Stimulated activated naive CD8-positive, alpha-beta T cell treated with anti-CD3 and anti-CD28 coated beads, Interleukin-15, amount 100 ng/mL, for 72 hours (primary cell): Measurements from ENCODE around the gene ANKRD63.

Experiments
- ATAC-seq: fragments of 150-1000 bp; cut with Tn5 transposase; 2 replicates; pipeline ENCODE4 v1.10.0; 2021; ENCODE audit warnings: mild to moderate bottlenecking, moderate library complexity
- DNase-seq, 2 donors: peaks; one replicate each; pipeline ENCODE4 v3.0.0; 2021 to 2022
- H3K27ac Mint-ChIP-seq, 2 donors: one replicate each; pipeline ENCODE4 v1.8.0; 2022; ENCODE audit warnings: mild to moderate bottlenecking in 2 of 2, mixed read lengths in 2 of 2, moderate library complexity in 2 of 2
- H3K27me3 Mint-ChIP-seq: one replicate; pipeline ENCODE4 v1.8.0; 2022; ENCODE audit warnings: mixed read lengths
- H3K4me1 Mint-ChIP-seq: one replicate; pipeline ENCODE4 v1.8.0; 2022; ENCODE audit warnings: mild to moderate bottlenecking, mixed read lengths
- H3K4me3 Mint-ChIP-seq, 2 donors: one replicate each; pipeline ENCODE4 v1.8.0; 2022; ENCODE audit warnings: mild to moderate bottlenecking in 2 of 2, mixed read lengths in 2 of 2, moderate library complexity in 1 of 2
- H3K9me3 Mint-ChIP-seq, 2 donors: one replicate each; pipeline ENCODE4 v1.8.0; 2022; ENCODE audit warnings: mixed read lengths in 2 of 2

ANKRD63 gene, protein sequence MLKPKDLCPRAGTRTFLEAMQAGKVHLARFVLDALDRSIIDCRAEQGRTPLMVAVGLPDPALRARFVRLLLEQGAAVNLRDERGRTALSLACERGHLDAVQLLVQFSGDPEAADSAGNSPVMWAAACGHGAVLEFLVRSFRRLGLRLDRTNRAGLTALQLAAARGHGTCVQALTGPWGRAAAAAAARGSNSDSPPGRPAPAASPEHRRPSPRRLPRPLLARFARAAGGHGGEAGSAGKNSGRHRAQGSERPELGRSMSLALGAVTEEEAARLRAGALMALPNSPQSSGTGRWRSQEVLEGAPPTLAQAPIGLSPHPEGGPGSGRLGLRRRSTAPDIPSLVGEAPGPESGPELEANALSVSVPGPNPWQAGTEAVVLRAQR

DNA sequence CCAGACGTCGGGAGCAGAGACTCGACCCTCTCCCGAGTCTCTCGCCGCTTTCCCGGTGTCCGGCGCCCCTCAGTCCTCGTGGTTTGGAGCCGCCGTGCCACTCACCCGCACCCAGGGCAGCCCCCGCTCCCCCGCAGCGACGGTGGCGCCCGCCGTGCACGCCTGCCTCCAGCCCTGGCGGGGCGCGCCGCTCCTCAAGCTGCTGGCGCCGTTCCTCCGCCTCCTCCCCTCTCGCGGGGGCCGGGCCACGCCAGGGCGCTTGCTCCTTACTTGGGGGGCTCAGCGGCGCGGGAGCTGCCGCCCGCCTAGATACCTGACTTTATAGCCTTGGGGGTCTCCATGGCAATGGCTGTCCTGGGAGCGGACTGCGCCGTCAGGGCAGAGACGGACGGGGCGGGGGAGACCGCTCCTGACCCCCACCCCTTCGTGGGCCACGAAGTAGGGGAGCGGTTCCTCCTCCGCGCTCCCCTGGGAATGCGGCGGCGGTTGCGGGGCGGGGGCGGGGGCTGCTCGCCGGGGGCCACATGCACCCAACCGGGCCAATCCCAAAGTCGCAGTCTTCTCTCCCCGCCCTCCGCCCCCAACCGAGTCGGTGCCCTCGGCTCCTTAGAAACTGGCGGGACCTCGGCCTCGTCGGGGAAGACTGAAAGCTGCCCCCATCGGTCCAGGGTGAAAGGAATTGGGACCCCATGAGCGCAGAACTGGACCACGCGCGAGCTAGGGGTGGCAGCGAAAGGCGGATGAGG is at the start of gene ANKRD63:
Gene ANKRD63 (minus strand): TSS at position 196 of the 746 bp plus-strand sequence. CDS start 478 bp downstream, outside the sequence.
- H3K4me1 Mint-ChIP-seq = peaks cover 14% of the 10 kb centered on the region
- DNase-seq (peak in 1 of 2 donors; percentile 43), ATAC-seq (peak; percentile 69)
- no peak within 1 kb of the TSS for H3K27ac Mint-ChIP-seq
- peaks cover 53% of the 10 kb centered on the region for H3K27me3 Mint-ChIP-seq
- H3K9me3 Mint-ChIP-seq = no peaks in the 10 kb centered on the region
- peak within 1 kb of the TSS; percentile 80 to 85 for H3K4me3 Mint-ChIP-seq

DNA sequence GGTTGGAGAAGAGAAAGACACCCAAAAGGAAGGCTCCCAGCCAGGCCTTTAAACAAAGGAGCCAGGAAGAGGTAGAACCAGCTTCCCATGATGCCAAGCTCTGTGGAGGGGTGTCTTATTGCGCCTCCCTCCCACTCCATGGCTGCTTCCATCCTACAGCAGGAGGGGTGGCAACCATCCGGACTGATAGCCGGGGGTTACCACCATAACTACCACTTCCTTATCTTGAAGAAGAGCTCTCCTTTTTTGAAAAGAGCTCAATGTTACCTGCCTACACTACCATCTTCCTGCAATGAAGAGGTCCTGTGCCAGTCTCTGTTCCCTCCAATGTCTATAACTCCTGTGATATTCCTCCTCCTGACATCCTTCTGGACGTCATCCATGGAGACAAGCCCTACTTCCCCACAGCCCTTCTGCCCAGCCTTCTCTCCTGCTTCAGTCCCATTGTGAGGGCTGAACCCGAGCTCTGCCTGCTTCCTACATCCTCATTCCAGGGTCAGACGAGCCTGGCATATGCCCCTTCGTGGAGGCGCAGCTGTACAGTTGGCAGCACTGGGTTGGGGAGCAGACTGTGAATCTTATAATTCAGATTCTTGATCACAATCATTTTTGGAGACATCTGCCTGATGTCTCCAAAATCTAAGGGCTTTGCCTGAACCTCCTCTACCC is 49.4 kb upstream of the ANKRD63 start:
- DNase-seq = no peak
- H3K27me3 Mint-ChIP-seq = no peaks in the 10 kb centered on the region
- H3K27ac Mint-ChIP-seq = no peak overlapping the region
- no peak overlapping the region for H3K4me3 Mint-ChIP-seq
- peaks cover 34% of the 10 kb centered on the region for H3K4me1 Mint-ChIP-seq
- H3K9me3 Mint-ChIP-seq = no peaks in the 10 kb centered on the region
- ATAC-seq = no peak

DNA sequence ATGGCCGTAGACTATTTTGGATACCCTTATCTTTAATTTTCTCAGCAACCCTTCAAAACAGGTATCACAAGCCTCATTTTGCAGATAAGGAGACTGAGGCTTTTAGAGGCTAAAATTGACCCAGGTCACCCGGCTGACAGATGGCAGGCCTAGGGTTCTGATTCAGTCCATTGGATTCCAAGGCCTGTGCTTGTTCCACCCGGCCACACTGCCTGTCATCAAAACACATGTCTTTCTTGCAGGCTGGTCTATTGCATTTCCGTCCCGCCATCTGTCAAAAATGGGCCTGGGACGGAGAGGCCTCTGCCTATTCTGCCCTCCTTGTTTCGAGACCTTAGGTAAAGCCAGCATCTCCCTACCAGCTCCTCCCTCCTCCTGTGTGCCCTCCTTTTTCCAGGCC is 48.8 kb upstream of the ANKRD63 start:
- Mint-ChIP-seq H3K27me3 (no peaks in the 10 kb centered on the region), H3K4me3 (no peak overlapping the region), H3K4me1 (peaks cover 28% of the 10 kb centered on the region), H3K9me3 (no peaks in the 10 kb centered on the region), H3K27ac (no peak overlapping the region)
- DNase-seq (no peak), ATAC-seq (no peak)

DNA sequence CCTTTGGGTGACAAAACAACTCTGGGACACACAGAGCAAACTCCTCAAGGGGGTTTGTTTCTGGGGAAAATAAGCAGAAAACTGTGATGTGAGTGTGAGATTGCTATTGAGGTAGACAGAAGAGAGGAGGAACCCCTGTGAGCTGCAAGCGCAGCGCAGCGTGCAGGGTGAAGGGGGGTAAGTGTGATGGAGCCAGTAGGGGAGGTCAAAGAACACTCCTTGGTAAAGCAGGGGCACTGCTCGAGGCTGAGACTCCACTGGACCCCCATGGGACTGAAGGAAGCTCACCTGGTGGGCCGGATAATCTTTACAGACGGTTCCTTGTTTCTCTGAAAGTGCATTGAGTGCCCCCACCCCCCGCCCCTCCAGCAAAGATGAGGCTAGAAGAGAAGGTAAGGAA is 48.2 kb upstream of the ANKRD63 start:
- H3K27me3 Mint-ChIP-seq = no peaks in the 10 kb centered on the region
- no peaks in the 10 kb centered on the region for H3K9me3 Mint-ChIP-seq
- H3K27ac Mint-ChIP-seq = no peak overlapping the region
- DNase-seq (no peak), ATAC-seq (no peak)
- H3K4me3 Mint-ChIP-seq = no peak overlapping the region
- peaks cover 28% of the 10 kb centered on the region for H3K4me1 Mint-ChIP-seq

DNA sequence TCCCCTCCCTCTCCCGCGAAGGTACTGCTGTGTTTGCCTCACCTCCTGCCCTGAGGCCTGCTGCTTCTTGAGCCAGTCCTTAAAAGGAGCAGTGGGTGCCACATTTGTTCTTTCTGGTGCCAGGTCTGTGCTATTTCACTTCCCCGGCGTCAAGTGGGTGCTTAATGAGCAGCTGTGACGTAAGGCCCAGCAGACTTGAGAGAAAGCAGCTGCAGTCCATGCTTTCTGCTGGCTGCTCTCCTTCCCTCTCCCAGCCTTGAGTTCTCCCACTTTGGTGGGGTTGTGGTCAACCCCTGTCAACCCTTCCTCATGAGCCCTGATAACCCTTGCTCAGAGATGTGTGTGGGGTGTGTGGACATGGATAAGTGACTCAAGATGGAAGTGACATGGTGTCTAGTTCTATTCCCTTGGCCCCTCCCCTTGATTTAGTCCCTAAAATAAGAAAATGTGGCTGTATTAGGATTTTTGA is 47.5 kb upstream of the ANKRD63 start:
- Mint-ChIP-seq H3K4me1 (peaks cover 30% of the 10 kb centered on the region), H3K27ac (no peak overlapping the region), H3K27me3 (no peaks in the 10 kb centered on the region), H3K4me3 (no peak overlapping the region), H3K9me3 (no peaks in the 10 kb centered on the region)
- ATAC-seq = no peak
- DNase-seq = no peak

DNA sequence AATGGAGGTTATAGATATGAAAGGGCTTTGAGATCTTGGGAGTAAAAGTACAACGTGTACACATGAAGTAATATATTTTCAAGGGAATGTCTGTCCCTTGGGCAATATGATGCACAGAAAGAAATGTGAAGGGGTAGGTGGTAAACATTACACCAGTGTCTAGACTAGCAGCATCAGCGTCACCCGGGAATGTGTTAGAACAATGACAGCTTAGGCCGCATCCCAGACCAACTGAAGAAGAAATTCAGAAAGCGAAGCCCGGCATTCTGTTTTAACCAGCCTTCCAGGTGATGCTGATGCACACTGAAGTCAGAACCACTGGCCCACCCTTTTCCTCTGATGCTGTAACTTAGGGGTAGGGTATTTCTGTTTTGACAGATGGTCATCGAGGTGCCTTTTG is 46.9 kb upstream of the ANKRD63 start:
- Mint-ChIP-seq H3K9me3 (no peaks in the 10 kb centered on the region), H3K4me3 (no peak overlapping the region), H3K27me3 (no peaks in the 10 kb centered on the region), H3K4me1 (peaks cover 30% of the 10 kb centered on the region), H3K27ac (no peak overlapping the region)
- no peak for DNase-seq
- ATAC-seq = no peak

DNA sequence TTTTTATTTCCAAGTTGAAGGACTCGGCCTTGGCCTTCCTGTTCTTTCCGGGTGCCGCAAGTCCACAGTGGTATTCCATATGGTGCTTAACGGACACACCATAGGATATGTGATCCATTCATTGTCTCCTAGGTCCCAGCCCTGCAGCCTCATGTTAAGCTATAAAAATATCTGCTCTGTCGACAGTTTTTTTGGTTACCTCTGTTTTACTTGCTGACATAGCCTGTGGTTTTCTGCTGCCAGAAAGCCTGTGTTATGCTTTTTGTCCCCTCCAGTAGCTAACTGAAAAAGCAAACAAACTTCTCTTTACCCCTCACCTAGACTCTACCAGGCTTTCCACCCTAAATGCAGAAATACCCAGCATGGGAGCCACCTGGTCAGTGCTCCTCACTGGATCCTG is 45.9 kb upstream of the ANKRD63 start:
- no peaks in the 10 kb centered on the region for H3K27me3 Mint-ChIP-seq
- DNase-seq (no peak), ATAC-seq (no peak)
- H3K4me1 Mint-ChIP-seq = peaks cover 22% of the 10 kb centered on the region
- H3K9me3 Mint-ChIP-seq = no peaks in the 10 kb centered on the region
- H3K4me3 Mint-ChIP-seq = no peak overlapping the region
- no peak overlapping the region for H3K27ac Mint-ChIP-seq

DNA sequence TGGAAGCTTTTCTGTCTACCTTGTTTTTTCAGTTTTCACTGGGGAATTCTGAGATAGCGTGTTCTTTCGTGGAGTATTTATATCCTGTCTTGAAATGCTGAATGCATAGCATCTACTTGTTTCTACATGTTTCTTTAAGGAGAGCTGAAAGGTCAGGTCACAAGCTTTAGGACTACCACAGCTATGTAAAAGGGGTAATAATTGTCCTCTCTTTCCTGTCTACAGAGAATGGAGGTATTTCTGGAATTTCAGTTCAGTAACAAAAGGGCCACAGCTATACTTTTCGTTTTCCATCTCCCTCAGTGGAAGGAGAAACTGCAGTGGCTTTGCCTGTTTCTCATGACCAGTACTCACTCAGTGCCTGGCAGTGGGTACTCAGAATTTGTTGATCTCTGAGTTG is 45.3 kb upstream of the ANKRD63 start:
- H3K4me1 Mint-ChIP-seq = peaks cover 20% of the 10 kb centered on the region
- H3K4me3 Mint-ChIP-seq = no peak overlapping the region
- ATAC-seq (no peak), DNase-seq (no peak)
- no peak overlapping the region for H3K27ac Mint-ChIP-seq
- H3K27me3 Mint-ChIP-seq = no peaks in the 10 kb centered on the region
- H3K9me3 Mint-ChIP-seq = no peaks in the 10 kb centered on the region

DNA sequence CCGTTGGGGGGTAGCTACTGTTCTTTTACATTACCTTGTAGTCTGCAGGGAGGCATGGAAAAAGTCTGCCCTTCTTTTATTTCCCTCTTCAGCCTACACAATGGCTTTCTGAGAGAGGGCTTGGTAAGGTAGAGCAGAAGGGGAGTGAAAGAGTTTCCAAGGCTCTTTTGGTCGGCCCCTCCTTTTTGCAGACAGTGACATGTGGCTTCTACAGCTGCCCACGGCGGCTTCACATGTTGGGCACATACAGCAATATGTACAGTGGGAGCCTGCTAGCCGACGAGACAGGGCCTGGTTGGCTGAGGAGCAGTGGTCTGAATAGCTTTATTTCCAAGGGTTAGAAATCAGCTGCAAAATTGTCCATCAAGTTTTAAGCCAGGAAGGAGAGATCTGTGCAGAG is 44.6 kb upstream of the ANKRD63 start:
- ATAC-seq = no peak
- H3K9me3 Mint-ChIP-seq = no peaks in the 10 kb centered on the region
- H3K4me1 Mint-ChIP-seq = peaks cover 27% of the 10 kb centered on the region
- no peak overlapping the region for H3K4me3 Mint-ChIP-seq
- no peak for DNase-seq
- no peaks in the 10 kb centered on the region for H3K27me3 Mint-ChIP-seq
- H3K27ac Mint-ChIP-seq = no peak overlapping the region

DNA sequence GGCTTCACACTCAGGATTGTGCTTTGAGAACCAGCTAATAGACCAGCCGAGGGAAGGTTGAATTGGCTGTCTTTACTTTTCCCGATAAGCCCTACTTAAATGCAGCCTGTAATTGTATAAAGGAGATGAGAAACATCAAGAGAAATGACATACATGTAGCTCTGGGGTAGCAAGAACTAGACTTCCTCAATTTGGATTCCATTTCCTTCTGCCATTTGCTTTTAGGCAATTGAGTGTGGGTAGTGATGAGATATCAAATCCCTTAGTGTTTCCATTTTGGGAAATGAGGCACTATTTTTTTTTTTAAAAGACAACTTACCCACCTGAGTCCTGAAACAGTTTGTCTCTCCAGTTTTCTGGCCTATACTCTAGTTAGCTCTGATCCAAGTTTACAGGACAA is 42.8 kb upstream of the ANKRD63 start:
- no peak for DNase-seq

DNA sequence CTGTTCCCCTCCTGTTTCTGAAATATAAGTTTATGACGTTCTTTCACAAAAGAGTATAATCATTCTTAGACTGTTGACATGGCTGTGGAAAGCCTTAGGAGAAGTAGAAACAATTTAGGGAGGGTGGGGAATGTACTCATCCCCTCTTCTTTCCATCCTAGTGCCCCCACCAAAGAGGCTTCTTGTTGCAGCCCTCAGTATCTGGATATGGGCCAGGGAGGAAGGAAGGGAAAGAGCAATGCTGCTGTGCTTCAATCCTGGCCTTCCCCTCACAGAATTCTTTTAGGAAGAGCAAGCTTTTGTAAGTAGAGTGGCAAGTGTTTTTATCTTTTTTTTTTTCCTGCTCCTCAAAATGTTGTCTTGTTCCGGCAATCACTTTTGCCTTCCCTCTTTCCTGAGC is 42.3 kb upstream of the ANKRD63 start:
- Mint-ChIP-seq H3K27me3 (no peaks in the 10 kb centered on the region), H3K9me3 (no peaks in the 10 kb centered on the region), H3K4me3 (peak overlapping the region; percentile 37 to 77), H3K4me1 (peaks cover 43% of the 10 kb centered on the region), H3K27ac (no peak overlapping the region)
- ATAC-seq (no peak), DNase-seq (no peak)

More for the DNA sequence above, 42.8 kb upstream of the ANKRD63 start:
- H3K4me1 Mint-ChIP-seq = peaks cover 43% of the 10 kb centered on the region
- no peak for ATAC-seq
- H3K27ac Mint-ChIP-seq = no peak overlapping the region
- H3K27me3 Mint-ChIP-seq = no peaks in the 10 kb centered on the region
- no peak overlapping the region for H3K4me3 Mint-ChIP-seq
- no peaks in the 10 kb centered on the region for H3K9me3 Mint-ChIP-seq

DNA sequence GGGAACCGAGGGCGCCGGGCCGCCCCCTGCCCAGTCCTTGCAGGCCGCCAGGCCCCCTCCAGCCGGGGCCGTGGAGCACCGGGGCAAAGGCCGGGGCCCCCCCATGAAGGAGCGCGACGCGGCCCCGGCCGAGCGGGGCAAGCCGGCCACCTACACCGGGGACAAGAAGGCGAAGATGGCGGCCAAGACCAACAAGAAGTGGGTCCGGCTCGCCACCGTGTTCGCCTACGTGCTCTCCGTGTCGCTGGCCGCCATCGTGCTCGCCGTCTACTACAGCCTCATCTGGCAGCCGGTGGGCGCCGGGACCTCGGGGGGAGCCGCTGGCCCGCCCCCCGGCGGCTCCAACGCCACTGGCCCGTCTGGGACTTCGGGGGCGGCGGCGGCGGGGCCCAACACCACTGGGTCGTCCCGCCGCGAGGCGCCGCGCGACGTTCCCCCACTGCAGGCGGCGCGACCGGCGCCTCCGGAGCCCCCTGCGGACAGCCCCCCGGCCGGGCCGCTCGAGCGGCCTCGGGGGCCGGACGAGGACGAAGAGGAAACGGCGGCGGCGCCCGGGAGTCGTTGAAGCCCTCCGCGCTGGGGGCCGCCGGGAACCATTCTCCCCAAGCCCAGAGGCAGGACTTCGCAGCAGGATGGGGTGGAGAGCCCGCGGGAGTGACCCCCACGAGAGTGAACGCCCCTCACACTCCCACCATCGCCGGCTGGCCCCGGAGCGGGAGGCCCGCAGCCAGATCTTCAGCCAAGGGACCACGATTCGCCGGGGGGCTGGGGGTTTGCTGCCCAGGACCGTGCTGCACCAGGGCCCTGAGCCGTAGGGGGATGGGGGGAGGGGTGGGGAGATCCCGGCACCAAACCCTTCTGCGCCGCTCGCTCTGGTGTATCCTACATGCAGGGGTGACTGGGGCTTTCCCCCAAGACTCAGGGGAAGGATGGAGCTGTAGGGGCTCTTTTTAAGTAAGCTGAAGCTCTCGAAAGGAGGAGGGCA is 41.4 kb upstream of the ANKRD63 start:
- Mint-ChIP-seq H3K4me1 (peaks cover 43% of the 10 kb centered on the region), H3K4me3 (peak overlapping the region; percentile 58 to 77), H3K9me3 (no peaks in the 10 kb centered on the region), H3K27me3 (no peaks in the 10 kb centered on the region), H3K27ac (no peak overlapping the region)
- peak; percentile 13 for ATAC-seq
- peak in 1 of 2 donors; percentile 37 for DNase-seq

DNA sequence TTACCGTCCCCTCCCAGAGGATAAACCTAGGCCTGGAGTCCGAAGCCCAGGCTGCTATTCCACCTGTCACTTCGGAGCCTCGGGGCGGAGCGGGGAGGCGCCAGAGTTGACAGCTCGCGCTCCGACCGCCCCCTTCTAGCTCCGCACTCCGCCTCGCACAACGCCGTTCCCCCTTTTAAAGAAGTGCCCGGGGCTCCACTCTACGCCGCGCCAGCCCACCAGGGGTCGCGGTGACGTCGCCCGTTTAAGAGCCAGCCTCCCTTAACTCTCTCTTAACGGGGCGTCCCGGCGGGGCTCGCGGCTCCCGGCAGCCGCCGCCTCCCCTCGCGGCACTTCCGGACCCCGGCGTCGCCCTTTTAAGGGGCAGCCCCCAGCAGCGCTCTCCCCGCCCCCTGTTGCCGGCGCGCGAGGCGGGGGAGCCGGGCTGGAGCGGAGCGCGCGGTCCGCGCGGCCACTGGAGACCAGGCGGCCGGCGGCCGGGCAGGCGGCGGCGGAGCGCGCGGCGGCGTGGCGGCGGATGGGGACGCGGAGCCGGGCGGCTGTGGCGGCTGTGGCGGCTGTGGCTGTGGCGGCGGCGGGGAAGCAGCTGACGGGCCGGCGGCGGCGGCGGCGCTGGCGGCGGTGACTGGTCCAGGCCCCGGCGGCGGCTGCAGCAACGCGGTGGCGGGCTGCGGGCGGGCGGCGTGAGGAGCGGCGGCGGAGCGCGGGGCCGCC is 40.5 kb upstream of the ANKRD63 start, which contains the start of gene INAFM2:
Gene INAFM2 (plus strand): TSS at position 454 of the 714 bp plus-strand sequence. CDS start 364 bp downstream, outside the sequence.
- Mint-ChIP-seq H3K27ac (peak within 1 kb of the TSS in 1 of 2 donors; percentile 75), H3K4me3 (peak within 1 kb of the TSS; percentile 77 to 82), H3K9me3 (no peaks in the 10 kb centered on the region), H3K4me1 (peaks cover 43% of the 10 kb centered on the region), H3K27me3 (no peaks in the 10 kb centered on the region)
- DNase-seq (peak; percentile 90 to 93), ATAC-seq (peak; percentile 94)

DNA sequence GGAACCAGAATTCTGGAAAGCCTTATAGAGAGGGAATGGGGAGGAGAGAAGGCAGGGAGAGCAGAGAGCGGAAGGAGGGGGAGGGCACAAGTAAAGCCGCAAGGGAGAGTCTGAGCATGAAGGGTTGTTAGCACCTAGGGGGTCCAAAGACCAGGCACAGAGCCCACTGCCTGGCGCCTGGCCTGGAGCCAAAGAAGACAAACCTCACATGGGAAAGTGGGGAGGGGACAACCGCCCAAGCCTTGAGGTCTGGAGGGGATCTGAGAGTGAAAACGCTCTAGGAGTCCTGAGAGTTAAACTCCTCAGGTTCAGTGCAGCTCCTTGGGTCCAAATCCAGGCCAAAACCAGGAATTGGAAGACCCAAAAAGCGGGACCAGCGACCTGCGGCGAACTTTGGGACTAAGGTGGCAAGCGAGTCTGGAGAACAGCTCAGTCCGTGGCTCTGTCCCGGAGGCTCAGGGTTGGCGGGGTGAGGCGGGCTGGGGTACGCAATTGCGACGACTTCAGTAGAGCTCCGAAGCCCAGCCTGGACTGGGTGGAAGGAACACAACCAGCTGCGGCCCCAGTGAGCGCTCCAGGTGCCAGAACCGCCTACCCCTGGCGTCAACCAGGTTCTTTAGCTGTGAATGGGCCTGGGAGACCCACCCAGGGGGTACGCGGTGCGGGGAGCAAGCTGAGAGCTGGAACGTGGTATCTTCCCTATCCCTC is 39.8 kb upstream of the ANKRD63 start:
- H3K27ac Mint-ChIP-seq = no peak overlapping the region
- no peak for DNase-seq

More for the DNA sequence above, 39.8 kb upstream of the ANKRD63 start:
- peaks cover 41% of the 10 kb centered on the region for H3K4me1 Mint-ChIP-seq
- ATAC-seq = peak; percentile 1
- H3K9me3 Mint-ChIP-seq = no peaks in the 10 kb centered on the region
- no peaks in the 10 kb centered on the region for H3K27me3 Mint-ChIP-seq
- peak overlapping the region; percentile 58 to 82 for H3K4me3 Mint-ChIP-seq
